ENCODE measurements around the gene NCR3LG1. TPM values are rescaled to one million over a fixed set of nuclear protein-coding genes. Genes with fewer than 3 reads are reported as not detected.

NCR3LG1 gene
- total and polyA plus RNA-seq, 2 donors from 2014 or later = 0.71 to 4.5 TPM

DNA sequence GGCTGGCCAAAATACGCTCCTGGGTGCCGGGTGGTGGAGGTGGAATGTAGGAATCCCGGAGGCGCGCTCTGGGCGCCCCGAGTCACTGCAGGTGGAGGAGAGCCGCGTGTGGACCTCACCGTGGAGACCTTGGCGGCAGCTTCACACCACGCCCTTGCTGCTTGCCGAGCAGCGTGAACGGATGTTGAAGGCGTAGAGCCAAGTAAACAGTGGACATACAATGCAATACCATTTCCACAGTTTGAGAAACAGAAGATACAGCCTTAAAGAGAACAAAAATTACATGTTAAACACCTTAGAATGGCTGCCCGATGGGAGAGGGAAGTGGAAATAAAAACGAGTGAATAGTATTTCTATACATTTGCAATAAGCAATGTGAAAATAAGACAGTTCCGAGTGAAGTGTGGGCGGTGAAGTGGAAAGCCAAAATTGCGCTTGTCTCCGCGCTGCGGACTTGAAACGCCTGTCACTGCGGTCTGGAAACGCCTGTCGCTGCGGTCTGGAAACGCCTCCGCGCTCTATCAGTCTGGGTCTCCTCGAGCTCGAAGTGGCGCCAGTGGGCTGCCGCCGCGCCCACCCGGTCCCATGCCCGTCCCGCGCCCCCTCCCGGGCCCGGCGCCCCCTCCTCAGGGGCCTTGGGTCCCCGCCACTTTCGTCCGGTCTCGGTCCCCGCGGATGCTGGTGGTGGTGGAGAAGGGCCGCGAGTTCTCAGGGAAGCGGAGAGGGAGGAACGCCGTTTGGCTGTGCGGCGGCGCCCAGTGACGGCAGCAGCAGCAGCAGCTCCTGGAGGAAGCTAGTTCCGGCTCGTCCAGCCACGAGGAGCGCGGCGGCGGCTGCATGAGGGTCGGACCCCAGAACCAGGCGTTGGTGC, 1.6 kb downstream of the NCR3LG1 start:
- H3K9me3 ChIP-seq (ENCODE audit: control insufficient read depth in 2 of 3, insufficient read depth in 1 of 3, low read length in 3 of 3) = no peaks in the 10 kb centered on the region
- peak overlapping the region; percentile 1 to 52 (median 34) for H3K9ac ChIP-seq (ENCODE audit: low read length in 3 of 3)
- no peak for FAIRE-seq
- intact Hi-C loops (cut with DNase I) = no loop called here
- H3K27ac ChIP-seq (ENCODE audit: low read depth in 2 of 2, low read length in 2 of 2) = peak overlapping the region; percentile 52 to 76
- H3K4me1 ChIP-seq (ENCODE audit: control insufficient read depth in 2 of 3, insufficient read depth in 2 of 3, low read depth in 1 of 3, low read length in 3 of 3) = peaks cover 0 to 9% (median 8%) of the 10 kb centered on the region in 3 donors
- peak overlapping the region; percentile 64 to 81 (median 75) for H3K4me3 ChIP-seq (ENCODE audit: low read length in 3 of 3)
- TF ChIP-seq, protein P1, sequence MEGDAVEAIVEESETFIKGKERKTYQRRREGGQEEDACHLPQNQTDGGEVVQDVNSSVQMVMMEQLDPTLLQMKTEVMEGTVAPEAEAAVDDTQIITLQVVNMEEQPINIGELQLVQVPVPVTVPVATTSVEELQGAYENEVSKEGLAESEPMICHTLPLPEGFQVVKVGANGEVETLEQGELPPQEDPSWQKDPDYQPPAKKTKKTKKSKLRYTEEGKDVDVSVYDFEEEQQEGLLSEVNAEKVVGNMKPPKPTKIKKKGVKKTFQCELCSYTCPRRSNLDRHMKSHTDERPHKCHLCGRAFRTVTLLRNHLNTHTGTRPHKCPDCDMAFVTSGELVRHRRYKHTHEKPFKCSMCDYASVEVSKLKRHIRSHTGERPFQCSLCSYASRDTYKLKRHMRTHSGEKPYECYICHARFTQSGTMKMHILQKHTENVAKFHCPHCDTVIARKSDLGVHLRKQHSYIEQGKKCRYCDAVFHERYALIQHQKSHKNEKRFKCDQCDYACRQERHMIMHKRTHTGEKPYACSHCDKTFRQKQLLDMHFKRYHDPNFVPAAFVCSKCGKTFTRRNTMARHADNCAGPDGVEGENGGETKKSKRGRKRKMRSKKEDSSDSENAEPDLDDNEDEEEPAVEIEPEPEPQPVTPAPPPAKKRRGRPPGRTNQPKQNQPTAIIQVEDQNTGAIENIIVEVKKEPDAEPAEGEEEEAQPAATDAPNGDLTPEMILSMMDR (IDR thresholded peaks at IDR 0.05; ENCODE audit: borderline replicate concordance, extremely low read depth, insufficient read depth) = no peak
- peaks cover 9% of the 10 kb centered on the region for H3K27me3 ChIP-seq (ENCODE audit: control insufficient read depth, insufficient read depth, low read length)
- H3K36me3 ChIP-seq (ENCODE audit: control insufficient read depth in 2 of 3, insufficient read depth in 3 of 3, low read length in 3 of 3) = no peaks in the 10 kb centered on the region
- DNase-seq = peak; percentile 82 to 91 (median 85)

- Histone ChIP-seq H3K36me3 (ENCODE audit: control insufficient read depth in 2 of 3, insufficient read depth in 3 of 3, low read length in 3 of 3) (no peaks in the 10 kb centered on the region), H3K27me3 (ENCODE audit: control insufficient read depth, insufficient read depth, low read length) (peaks cover 9% of the 10 kb centered on the region), H3K4me1 (ENCODE audit: control insufficient read depth in 2 of 3, insufficient read depth in 2 of 3, low read depth in 1 of 3, low read length in 3 of 3) (peaks cover 0 to 9% (median 8%) of the 10 kb centered on the region in 3 donors), H3K9ac (ENCODE audit: low read length in 3 of 3) (peak overlapping the region; percentile 1 to 37 (median 34)), H3K9me3 (ENCODE audit: control insufficient read depth in 2 of 3, insufficient read depth in 1 of 3, low read length in 3 of 3) (no peaks in the 10 kb centered on the region), H3K27ac (ENCODE audit: low read depth in 2 of 2, low read length in 2 of 2) (peak overlapping the region in 1 of 2 donors; percentile 76), H3K4me3 (ENCODE audit: low read length in 3 of 3) (peak overlapping the region; percentile 64 to 81 (median 75))
- intact Hi-C loops (cut with DNase I) = no loop called here
- FAIRE-seq = no peak
- DNase-seq = peak in 1 of 5 donors; percentile 4
- TF ChIP-seq, protein P1 (IDR thresholded peaks at IDR 0.05; ENCODE audit: borderline replicate concordance, extremely low read depth, insufficient read depth) = no peak
Measured at GRCh38 chr11:17353821-17354600, 2.4 kb downstream of the NCR3LG1 start.

GRCh38 chr11:17354601-17354991, 3.0 kb downstream of the NCR3LG1 start:
- intact Hi-C loops (cut with DNase I) = no loop called here
- peaks cover 9% of the 10 kb centered on the region for H3K27me3 ChIP-seq (ENCODE audit: control insufficient read depth, insufficient read depth, low read length)
- DNase-seq (peak in 4 of 5 donors; percentile 65 to 83 (median 72)), FAIRE-seq (peak; percentile 52)
- TF ChIP-seq, protein P1 (IDR thresholded peaks at IDR 0.05; ENCODE audit: borderline replicate concordance, extremely low read depth, insufficient read depth) = peak; percentile 57
- H3K9me3 ChIP-seq (ENCODE audit: control insufficient read depth in 2 of 3, insufficient read depth in 1 of 3, low read length in 3 of 3) = no peaks in the 10 kb centered on the region
- no peak overlapping the region for H3K9ac ChIP-seq (ENCODE audit: low read length in 3 of 3)
- no peak overlapping the region for H3K27ac ChIP-seq (ENCODE audit: low read depth in 2 of 2, low read length in 2 of 2)
- no peaks in the 10 kb centered on the region for H3K36me3 ChIP-seq (ENCODE audit: control insufficient read depth in 2 of 3, insufficient read depth in 3 of 3, low read length in 3 of 3)
- peak overlapping the region in 1 of 3 donors; percentile 81 for H3K4me3 ChIP-seq (ENCODE audit: low read length in 3 of 3)
- H3K4me1 ChIP-seq (ENCODE audit: control insufficient read depth in 2 of 3, insufficient read depth in 2 of 3, low read depth in 1 of 3, low read length in 3 of 3) = peaks cover 0 to 9% (median 8%) of the 10 kb centered on the region in 3 donors
